Prostate gland (tissue), 2 donors: Measurements from ENCODE around the gene KSR2.
A peak's percentile ranks its signal among the peaks of the same experiment; 100 is the strongest.

Source experiments
- POLR2A ChIP-seq: fragments of 450-650 bp; IDR thresholded peaks from one replicate; pipeline ENCODE4 v1.6.1; 2016; ENCODE audit warnings: antibody characterized with exemption, mild to moderate bottlenecking
- POLR2AphosphoS5 ChIP-seq: sonication (generic); formaldehyde crosslinking; IDR thresholded peaks from one replicate; pipeline ENCODE4 v1.6.1; 2017; ENCODE audit warnings: antibody characterized with exemption
- TF ChIP-seq, protein P1 (sequence below), 4 experiments: fragments of 200-600 bp in 2 of 4; fragments of 450-650 bp in 2 of 4; sonication (generic) in 2 of 4; IDR thresholded peaks; 1 replicate in 3 of 4; 2 replicates in 1 of 4; pipeline ENCODE4 v1.5.1; 2016 to 2019; ENCODE audit warnings: antibody characterized with exemption in 4 of 4, mild to moderate bottlenecking in 2 of 4, moderate library complexity in 2 of 4

DNA sequence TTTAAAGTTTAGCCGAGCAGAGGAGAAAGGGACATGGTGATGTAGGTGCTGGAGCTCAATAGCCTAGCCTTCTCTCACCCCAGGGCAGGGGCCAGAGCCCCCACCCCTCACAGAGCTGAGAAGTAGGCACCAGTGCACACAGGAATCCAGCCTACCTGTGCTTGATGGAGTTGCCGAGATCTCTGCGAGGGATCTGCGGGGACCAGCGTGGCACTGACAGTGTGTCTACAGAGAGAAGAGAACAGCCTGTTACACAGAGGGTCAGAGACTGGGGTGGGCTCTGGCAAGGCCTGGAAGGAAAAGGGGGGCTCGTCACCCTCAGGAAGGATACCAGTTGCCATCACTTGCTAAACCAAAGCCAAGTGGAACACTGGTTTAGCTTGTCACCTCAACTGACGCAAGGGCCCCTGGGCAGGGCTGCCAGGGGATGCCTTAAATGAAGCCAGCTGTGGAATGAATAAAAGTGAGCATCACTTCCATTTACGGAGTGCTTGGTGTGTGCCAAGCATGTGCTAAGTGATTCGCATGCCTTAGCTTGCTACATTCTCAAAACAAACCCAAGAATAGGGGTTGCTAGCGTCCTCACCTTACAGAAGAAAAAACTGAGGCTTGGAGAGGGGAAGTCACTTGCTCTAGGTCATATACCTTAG lies 386.5 kb downstream of the KSR2 start:
- TF ChIP-seq POLR2A: no peak
- TF ChIP-seq, protein P1, sequence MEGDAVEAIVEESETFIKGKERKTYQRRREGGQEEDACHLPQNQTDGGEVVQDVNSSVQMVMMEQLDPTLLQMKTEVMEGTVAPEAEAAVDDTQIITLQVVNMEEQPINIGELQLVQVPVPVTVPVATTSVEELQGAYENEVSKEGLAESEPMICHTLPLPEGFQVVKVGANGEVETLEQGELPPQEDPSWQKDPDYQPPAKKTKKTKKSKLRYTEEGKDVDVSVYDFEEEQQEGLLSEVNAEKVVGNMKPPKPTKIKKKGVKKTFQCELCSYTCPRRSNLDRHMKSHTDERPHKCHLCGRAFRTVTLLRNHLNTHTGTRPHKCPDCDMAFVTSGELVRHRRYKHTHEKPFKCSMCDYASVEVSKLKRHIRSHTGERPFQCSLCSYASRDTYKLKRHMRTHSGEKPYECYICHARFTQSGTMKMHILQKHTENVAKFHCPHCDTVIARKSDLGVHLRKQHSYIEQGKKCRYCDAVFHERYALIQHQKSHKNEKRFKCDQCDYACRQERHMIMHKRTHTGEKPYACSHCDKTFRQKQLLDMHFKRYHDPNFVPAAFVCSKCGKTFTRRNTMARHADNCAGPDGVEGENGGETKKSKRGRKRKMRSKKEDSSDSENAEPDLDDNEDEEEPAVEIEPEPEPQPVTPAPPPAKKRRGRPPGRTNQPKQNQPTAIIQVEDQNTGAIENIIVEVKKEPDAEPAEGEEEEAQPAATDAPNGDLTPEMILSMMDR (IDR thresholded peaks at IDR 0.05): no peak
- TF ChIP-seq POLR2AphosphoS5: peak; percentile 50
